GM20000 (cell line): ENCODE data around the gene EIF4A3.
"Not testable (repeated sequence)": the region's sequence is repeated elsewhere in the genome, so short reads cannot be mapped to it uniquely, and the experiment has no call there.

ENCODE experiments used
- DNase-seq: peaks from one replicate; pipeline ENCODE4 v3.0.0; 2012; ENCODE audit warnings: low spot score
- CTCF ChIP-seq: IDR thresholded peaks from 2 replicates; pipeline ENCODE4 v1.5.1; 2012; ENCODE audit warnings: mild to moderate bottlenecking, control low read depth; ENCODE audit errors: extremely low read depth, missing control alignments

The EIF4A3 gene

GRCh38 chr17:80097127-80097621, 49.8 kb downstream of the EIF4A3 start:
- no peak for DNase-seq
- no peak for TF ChIP-seq CTCF

- DNase-seq: no peak
- TF ChIP-seq CTCF: no peak
Observed at GRCh38 chr17:80096561-80097021, 50.3 kb downstream of the EIF4A3 start.

- DNase-seq: no peak
- no peak for TF ChIP-seq CTCF
Observed at GRCh38 chr17:80095844-80096475, 51.0 kb downstream of the EIF4A3 start.

GRCh38 chr17:80095038-80095843, 51.7 kb downstream of the EIF4A3 start:
- DNase-seq: no peak
- TF ChIP-seq CTCF: no peak

GRCh38 chr17:80092959-80093358, 54.0 kb downstream of the EIF4A3 start:
- TF ChIP-seq CTCF: no peak
- no peak for DNase-seq

- no peak for DNase-seq
- TF ChIP-seq CTCF: no peak
Observed at GRCh38 chr17:80091376-80091775, 55.6 kb downstream of the EIF4A3 start.

GRCh38 chr17:80090164-80090563, 56.8 kb downstream of the EIF4A3 start:
- DNase-seq: not testable (repeated sequence)

- no peak for TF ChIP-seq CTCF
- no peak for DNase-seq
Observed at GRCh38 chr17:80089762-80090161, 57.2 kb downstream of the EIF4A3 start.
